Keratinocyte (primary cell): ENCODE data around the gene PCMTD2. TPM values are rescaled to one million over a fixed set of nuclear protein-coding genes. Genes with fewer than 3 reads are reported as not detected.

ENCODE experiments used
- DNase-seq: peaks from one replicate; pipeline ENCODE4 v3.0.0-alpha.2; 2011; ENCODE audit warnings: low read depth, missing footprints, low spot score
- FAIRE-seq: peaks from 2 replicates; lab custom pipeline; 2011; peaks lifted over from hg19 to GRCh38; lab: Jason Lieb, UNC
- H2AFZ ChIP-seq: 2 replicates; pipeline ENCODE4 v1.6.0; 2012; ENCODE audit warnings: low read length, control low read depth, inconsistent platforms; ENCODE audit not compliant: control insufficient read depth
- H3K27ac ChIP-seq: 2 replicates; pipeline ENCODE4 v1.5.1; 2011; ENCODE audit warnings: low read length; ENCODE audit not compliant: control insufficient read depth, insufficient read depth
- H3K27me3 ChIP-seq: 3 replicates; pipeline ENCODE4 v1.6.0; 2011; ENCODE audit warnings: low read length; ENCODE audit not compliant: control insufficient read depth, insufficient read depth; ENCODE audit errors: extremely low read depth
- H3K36me3 ChIP-seq, 2 experiments: 2 replicates in 1 of 2; 3 replicates in 1 of 2; pipeline ENCODE4 v1.5.1; 2011; ENCODE audit warnings: low read length in 2 of 2, mild to moderate bottlenecking in 1 of 2; ENCODE audit not compliant: control insufficient read depth in 2 of 2, insufficient read depth in 2 of 2; ENCODE audit errors: extremely low read depth in 1 of 2
- H3K4me1 ChIP-seq: 3 replicates; pipeline ENCODE4 v1.5.1; 2011; ENCODE audit warnings: low read length; ENCODE audit not compliant: control insufficient read depth, insufficient read depth; ENCODE audit errors: extremely low read depth
- H3K4me2 ChIP-seq: 3 replicates; pipeline ENCODE4 v1.6.0; 2011; ENCODE audit warnings: low read depth, low read length; ENCODE audit not compliant: control insufficient read depth, insufficient read depth; ENCODE audit errors: extremely low read depth
- H3K4me3 ChIP-seq, 3 experiments: fragments of 200-600 bp in 1 of 3; sonication (generic) in 1 of 3; 2 replicates in 2 of 3; 3 replicates in 1 of 3; pipeline ENCODE4 v1.5.1; 2011 to 2016; ENCODE audit warnings: low read length in 3 of 3, mild to moderate bottlenecking in 3 of 3, control low read depth in 2 of 3, inconsistent platforms in 1 of 3, low read depth in 1 of 3, mixed read lengths in 1 of 3, mixed run types in 1 of 3, moderate library complexity in 1 of 3; ENCODE audit not compliant: control insufficient read depth in 2 of 3, insufficient read depth in 2 of 3; ENCODE audit errors: extremely low read depth in 1 of 3
- H3K79me2 ChIP-seq: 2 replicates; pipeline ENCODE4 v1.6.0; 2012; ENCODE audit warnings: low read length; ENCODE audit not compliant: control insufficient read depth, insufficient read depth
- H3K9ac ChIP-seq: 3 replicates; pipeline ENCODE4 v1.6.0; 2011; ENCODE audit warnings: low read length; ENCODE audit not compliant: control insufficient read depth, insufficient read depth; ENCODE audit errors: extremely low read depth
- H3K9me1 ChIP-seq: 3 replicates; pipeline ENCODE4 v1.6.0; 2011; ENCODE audit warnings: low read length; ENCODE audit not compliant: control insufficient read depth, insufficient read depth; ENCODE audit errors: extremely low read depth
- H3K9me3 ChIP-seq: 2 replicates; pipeline ENCODE4 v1.5.1; 2012; ENCODE audit warnings: low read depth, low read length; ENCODE audit not compliant: control insufficient read depth
- H4K20me1 ChIP-seq: 3 replicates; pipeline ENCODE4 v1.6.0; 2011; ENCODE audit warnings: low read length; ENCODE audit not compliant: control insufficient read depth, insufficient read depth; ENCODE audit errors: extremely low read depth
- EZH2 ChIP-seq: IDR thresholded peaks from one replicate; pipeline ENCODE4 v1.6.1; 2012; ENCODE audit warnings: inconsistent platforms, mild to moderate bottlenecking, low read length, moderate library complexity
- dilution Hi-C: fragments of 300-500 bp; cut with MboI; formaldehyde crosslinking; loops from one replicate; pipeline ENCODE4 v1.7.0; 2020; ENCODE audit warnings: low sequenced_read_pairs; ENCODE audit not compliant: extremely low pct_ligation_motif_present
- polyA plus RNA-seq, 5 experiments: library from polyadenylated mRNA; depleted of rRNA in 3 of 5; stranded (reverse) in 3 of 5; stranded (forward) in 1 of 5; unstranded in 1 of 5; fragments of >200 nt; gene quantifications; 1 replicate in 1 of 5; 2 replicates in 3 of 5; 3 replicates in 1 of 5; pipeline versions ENCODE4 v1.2.1 to v1.2.3, GENCODE V29; 2011 to 2012; ENCODE audit warnings: missing spikeins in 2 of 5, low read depth in 1 of 5, low replicate concordance in 1 of 5
- TF ChIP-seq, protein P1 (sequence below), 3 experiments: IDR thresholded peaks in 1 of 3; conservative IDR thresholded peaks in 1 of 3; optimal IDR thresholded peaks in 1 of 3; 2 replicates in 2 of 3; 3 replicates in 1 of 3; pipeline versions ENCODE3 to v1.5.1; 2011; ENCODE audit warnings: low read length in 3 of 3, mild to moderate bottlenecking in 3 of 3, moderate library complexity in 2 of 3, control low read depth in 1 of 3, inconsistent platforms in 1 of 3; ENCODE audit not compliant: insufficient read depth in 2 of 3; ENCODE audit errors: extremely low read depth in 1 of 3

The PCMTD2 gene
- polyA plus RNA-seq, 1 donor (not counting 4 experiments of a cell fraction or from before 2014, with no cell fraction given), result 25.8 TPM

- Histone ChIP-seq H3K9me1 (no peaks in the 10 kb centered on the region), H4K20me1 (no peaks in the 10 kb centered on the region), H3K79me2 (no peaks in the 10 kb centered on the region), H3K9ac (no peak overlapping the region), H3K4me2 (no peak overlapping the region), H3K36me3 (no peaks in the 10 kb centered on the region), H2AFZ (no peak overlapping the region), H3K9me3 (no peaks in the 10 kb centered on the region), H3K27me3 (peaks cover 31% of the 10 kb centered on the region), H3K4me3 (no peak overlapping the region), H3K27ac (no peak overlapping the region), H3K4me1 (no peaks in the 10 kb centered on the region)
- DNase-seq (no peak), FAIRE-seq (no peak)
- TF ChIP-seq, protein P1, sequence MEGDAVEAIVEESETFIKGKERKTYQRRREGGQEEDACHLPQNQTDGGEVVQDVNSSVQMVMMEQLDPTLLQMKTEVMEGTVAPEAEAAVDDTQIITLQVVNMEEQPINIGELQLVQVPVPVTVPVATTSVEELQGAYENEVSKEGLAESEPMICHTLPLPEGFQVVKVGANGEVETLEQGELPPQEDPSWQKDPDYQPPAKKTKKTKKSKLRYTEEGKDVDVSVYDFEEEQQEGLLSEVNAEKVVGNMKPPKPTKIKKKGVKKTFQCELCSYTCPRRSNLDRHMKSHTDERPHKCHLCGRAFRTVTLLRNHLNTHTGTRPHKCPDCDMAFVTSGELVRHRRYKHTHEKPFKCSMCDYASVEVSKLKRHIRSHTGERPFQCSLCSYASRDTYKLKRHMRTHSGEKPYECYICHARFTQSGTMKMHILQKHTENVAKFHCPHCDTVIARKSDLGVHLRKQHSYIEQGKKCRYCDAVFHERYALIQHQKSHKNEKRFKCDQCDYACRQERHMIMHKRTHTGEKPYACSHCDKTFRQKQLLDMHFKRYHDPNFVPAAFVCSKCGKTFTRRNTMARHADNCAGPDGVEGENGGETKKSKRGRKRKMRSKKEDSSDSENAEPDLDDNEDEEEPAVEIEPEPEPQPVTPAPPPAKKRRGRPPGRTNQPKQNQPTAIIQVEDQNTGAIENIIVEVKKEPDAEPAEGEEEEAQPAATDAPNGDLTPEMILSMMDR (optimal IDR thresholded peaks at IDR 0.05 in 1 of 3, IDR thresholded peaks at IDR 0.05 in 1 of 3, conservative IDR thresholded peaks at IDR 0.05 in 1 of 3; ENCODE audit: extremely low read depth in 1 of 3, insufficient read depth in 2 of 3, low read length in 3 of 3), result no peak
- no peak for TF ChIP-seq EZH2
- dilution Hi-C loops, result no loop called here
Observed at GRCh38 chr20:64242797-64243475, 12.6 kb upstream of the PCMTD2 start.

GRCh38 chr20:64244281-64244805 is 11.2 kb upstream of the PCMTD2 start:
- peaks cover 31% of the 10 kb centered on the region for H3K27me3 ChIP-seq

More at GRCh38 chr20:64244281-64244805, 11.2 kb upstream of the PCMTD2 start:
- Histone ChIP-seq H3K27ac (no peak overlapping the region), H3K4me3 (no peak overlapping the region), H3K36me3 (no peaks in the 10 kb centered on the region), H4K20me1 (no peaks in the 10 kb centered on the region), H3K9ac (no peak overlapping the region), H3K79me2 (no peaks in the 10 kb centered on the region), H3K9me1 (no peaks in the 10 kb centered on the region), H3K9me3 (no peaks in the 10 kb centered on the region), H3K4me2 (no peak overlapping the region), H2AFZ (no peak overlapping the region), H3K4me1 (no peaks in the 10 kb centered on the region)
- FAIRE-seq (no peak), DNase-seq (no peak)
- TF ChIP-seq EZH2, result no peak
- TF ChIP-seq, protein P1 (optimal IDR thresholded peaks at IDR 0.05 in 1 of 3, IDR thresholded peaks at IDR 0.05 in 1 of 3, conservative IDR thresholded peaks at IDR 0.05 in 1 of 3; ENCODE audit: extremely low read depth in 1 of 3, insufficient read depth in 2 of 3, low read length in 3 of 3), result no peak
- dilution Hi-C loops, result no loop called here
